HCEC 1CT (cell line): ENCODE results near the gene ATRNL1.

Experiments used
- DNase-seq: peaks from one replicate; pipeline ENCODE4 v3.0.0-alpha.2; 2017

The ATRNL1 gene

DNA sequence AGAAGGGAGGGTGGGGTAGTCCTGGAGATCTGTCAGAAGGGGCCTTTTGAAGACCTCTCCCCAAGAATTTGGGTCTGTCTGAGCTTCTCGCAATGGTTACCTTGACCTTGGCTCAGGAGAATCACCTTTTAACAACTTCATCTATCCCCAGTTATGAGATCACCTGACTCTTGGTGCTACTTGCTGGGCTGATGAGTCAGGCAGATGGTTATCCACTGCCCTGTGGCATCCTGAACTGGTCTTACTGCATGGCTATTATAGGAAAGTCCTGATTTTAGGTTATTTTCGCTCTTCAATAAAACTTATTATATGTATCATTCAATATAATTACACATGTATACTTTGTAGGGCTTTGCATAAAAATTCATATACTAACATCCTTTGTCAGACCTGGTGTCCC lies 905.1 kb downstream of the ATRNL1 start:
- no peak for DNase-seq
